ENCODE data around the gene PIK3C2G. TPM values are rescaled to one million over a fixed set of nuclear protein-coding genes. Genes with fewer than 3 reads are reported as not detected.

The PIK3C2G gene
- total and polyA plus RNA-seq, 2 of the 4 experiments (the other 2 are of a cell fraction) = not detected

GRCh38 chr12:18222699-18223098 is 38.6 kb upstream of the PIK3C2G start:
- ChIA-PET POLR2A (ENCODE audit: unreplicated experiment) (no interaction called here), CTCF (no interaction called here)
- no peaks in the 10 kb centered on the region for H3K4me1 ChIP-seq (ENCODE audit: control insufficient read depth, insufficient read depth, low read length)
- no peaks in the 10 kb centered on the region for H3K36me3 ChIP-seq (ENCODE audit: control insufficient read depth, insufficient read depth, low read length)
- H3K4me3 ChIP-seq (ENCODE audit: insufficient read depth, low read depth, low read length) = no peak overlapping the region
- no peak for TF ChIP-seq RFX5 (IDR thresholded peaks at IDR 0.05; ENCODE audit: low read depth, low read length)
- no peak overlapping the region for H3K18ac ChIP-seq (ENCODE audit: low read depth, low read length)
- H4K5ac ChIP-seq (ENCODE audit: low read depth, low read length) = no peak overlapping the region
- intact Hi-C loops (cut with micrococcal nuclease) = loop anchor here (5.0 kb wide), 1 partner anchor 580 kb away; no protein-coding TSS in a partner anchor
- no peak overlapping the region for H2BK20ac ChIP-seq (ENCODE audit: low read depth, low read length)
- H2BK120ac ChIP-seq (ENCODE audit: low read depth, low read length) = no peak overlapping the region
- H4K8ac ChIP-seq (ENCODE audit: low read depth in 2 of 2, low read length in 2 of 2) = no peak overlapping the region
- no peak overlapping the region for H3K4ac ChIP-seq (ENCODE audit: low read depth, low read length)
- H3K9me3 ChIP-seq (ENCODE audit: control insufficient read depth, insufficient read depth, low read length) = no peaks in the 10 kb centered on the region
- no CpG with 5 or more reads among the region's 1 CpG for WGBS, 2 experiments (ENCODE audit: extremely low coverage in 2 of 2, insufficient read length in 1 of 2)
- H2BK15ac ChIP-seq (ENCODE audit: low read depth, low read length) = no peak overlapping the region
- no peaks in the 10 kb centered on the region for H3K27me3 ChIP-seq (ENCODE audit: control insufficient read depth, insufficient read depth, low read length)
- no peak overlapping the region for H3K56ac ChIP-seq (ENCODE audit: extremely low read depth, insufficient read depth, low read length)
- no peak overlapping the region for H3K14ac ChIP-seq (replicated peaks; ENCODE audit: low read depth, low read length)
- H2BK5ac ChIP-seq (ENCODE audit: low read depth, low read length, poor library complexity, severe bottlenecking) = no peak overlapping the region
- no peak overlapping the region for H2AFZ ChIP-seq (replicated peaks; ENCODE audit: low read length, poor library complexity)
- no peaks in the 10 kb centered on the region for H3K79me1 ChIP-seq (ENCODE audit: low read depth in 1 of 2, low read length in 2 of 2)
- DNase-seq = no peak
- H4K91ac ChIP-seq (ENCODE audit: insufficient read depth, low read depth, low read length) = no peak overlapping the region
- ATAC-seq (ENCODE audit: low read depth) = no peak
- H3K4me2 ChIP-seq (ENCODE audit: low read depth, low read length) = no peak overlapping the region
- dilution Hi-C loops (cut with HindIII; ENCODE audit: low sequenced_read_pairs, unreplicated experiment) = no loop called here
- no TSS peak for BruUV-seq (replicated peaks)
- H3K9me1 ChIP-seq (ENCODE audit: insufficient read depth, low read length) = no peaks in the 10 kb centered on the region
- H3K27ac ChIP-seq (ENCODE audit: insufficient read depth, low read length) = no peak overlapping the region
- no peak overlapping the region for H3K9ac ChIP-seq (ENCODE audit: low read depth, low read length)
- in situ Hi-C loops (cut with MboI; ENCODE audit: low sequenced_read_pairs) = no loop called here
- H4K20me1 ChIP-seq (ENCODE audit: insufficient read depth, low read length) = no peaks in the 10 kb centered on the region
- no peak overlapping the region for H2AK9ac ChIP-seq (replicated peaks; ENCODE audit: low read depth, low read length, poor library complexity)
- H3K23ac ChIP-seq (ENCODE audit: low read depth, low read length) = no peak overlapping the region
- no peak overlapping the region for H2AK5ac ChIP-seq (ENCODE audit: low read depth, low read length)

All from IMR-90 (cell line).